Bronchial epithelial cell (primary cell): ENCODE data around the gene CENPS. TPM values are rescaled to one million over a fixed set of nuclear protein-coding genes. Genes with fewer than 3 reads are reported as not detected.
"Not testable (repeated sequence)": the region's sequence is repeated elsewhere in the genome, so short reads cannot be mapped to it uniquely, and the experiment has no call there.

Source experiments
- DNase-seq: peaks from one replicate; pipeline ENCODE4 v3.0.0-alpha.2; 2010; ENCODE audit warnings: low read depth
- FAIRE-seq: peaks from 2 replicates; lab custom pipeline; 2011; peaks lifted over from hg19 to GRCh38; lab: Jason Lieb, UNC
- H3K27me3 ChIP-seq: 2 replicates; pipeline ENCODE4 v1.5.1; 2011; ENCODE audit warnings: low read length; ENCODE audit not compliant: control insufficient read depth, insufficient read depth
- H3K36me3 ChIP-seq: 2 replicates; pipeline ENCODE4 v1.5.1; 2011; ENCODE audit warnings: low read length; ENCODE audit not compliant: control insufficient read depth, insufficient read depth
- H3K4me3 ChIP-seq: 2 replicates; pipeline ENCODE4 v1.5.1; 2011; ENCODE audit warnings: mild to moderate bottlenecking, low read depth, low read length, control low read depth
- CTCF ChIP-seq: IDR thresholded peaks from 2 replicates; pipeline ENCODE4 v1.5.1; 2011; ENCODE audit warnings: mild to moderate bottlenecking, moderate library complexity, low read length, control low read depth, inconsistent platforms; ENCODE audit not compliant: insufficient read depth, severe bottlenecking
- total RNA-seq: library from RNA; depleted of rRNA; stranded (reverse); fragments of >200 nt; gene quantifications from 2 replicates; pipeline ENCODE4 v1.2.1, GENCODE V29; 2014

CENPS gene
- total RNA-seq, 1 donor from 2014 or later, result 8.4 TPM

GRCh38 chr1:10424651-10425050 is 5.6 kb upstream of the CENPS start:
- TF ChIP-seq CTCF, result no peak
- FAIRE-seq (no peak), DNase-seq (no peak)
- peaks cover 3% of the 10 kb centered on the region for H3K36me3 ChIP-seq
- no peak overlapping the region for H3K4me3 ChIP-seq
- no peaks in the 10 kb centered on the region for H3K27me3 ChIP-seq

GRCh38 chr1:10425826-10426534 is 4.3 kb upstream of the CENPS start:
- not testable (repeated sequence) for DNase-seq, H3K36me3 ChIP-seq, H3K27me3 ChIP-seq, FAIRE-seq, H3K4me3 ChIP-seq

- H3K36me3 ChIP-seq, H3K4me3 ChIP-seq, FAIRE-seq, DNase-seq, H3K27me3 ChIP-seq: not testable (repeated sequence)
Measured at GRCh38 chr1:10426535-10426848, 3.7 kb upstream of the CENPS start.

- no peak for DNase-seq
- H3K27me3 ChIP-seq, result no peaks in the 10 kb centered on the region
- no peaks in the 10 kb centered on the region for H3K36me3 ChIP-seq
- H3K4me3 ChIP-seq, result no peak overlapping the region
- no peak for TF ChIP-seq CTCF
- no peak for FAIRE-seq
Measured at GRCh38 chr1:10428984-10429383, 1.2 kb upstream of the CENPS start.

GRCh38 chr1:10429868-10430215 is 391 bp upstream of the CENPS start:
- H3K27me3 ChIP-seq, result no peaks in the 10 kb centered on the region
- no peak for TF ChIP-seq CTCF
- no peaks in the 10 kb centered on the region for H3K36me3 ChIP-seq
- peak overlapping the region; percentile 95 for H3K4me3 ChIP-seq
- FAIRE-seq (no peak), DNase-seq (no peak)

GRCh38 chr1:10431070-10431730 is 967 bp downstream of the CENPS start:
- no peak for TF ChIP-seq CTCF
- Histone ChIP-seq H3K36me3 (no peaks in the 10 kb centered on the region), H3K4me3 (peak overlapping the region; percentile 95), H3K27me3 (no peaks in the 10 kb centered on the region)
- no peak for FAIRE-seq
- peak; percentile 22 for DNase-seq
